ENCODE results near the gene TMEM183A.
"Not testable (repeated sequence)": the region's sequence is repeated elsewhere in the genome, so short reads cannot be mapped to it uniquely, and the experiment has no call there.

The TMEM183A gene

DNA sequence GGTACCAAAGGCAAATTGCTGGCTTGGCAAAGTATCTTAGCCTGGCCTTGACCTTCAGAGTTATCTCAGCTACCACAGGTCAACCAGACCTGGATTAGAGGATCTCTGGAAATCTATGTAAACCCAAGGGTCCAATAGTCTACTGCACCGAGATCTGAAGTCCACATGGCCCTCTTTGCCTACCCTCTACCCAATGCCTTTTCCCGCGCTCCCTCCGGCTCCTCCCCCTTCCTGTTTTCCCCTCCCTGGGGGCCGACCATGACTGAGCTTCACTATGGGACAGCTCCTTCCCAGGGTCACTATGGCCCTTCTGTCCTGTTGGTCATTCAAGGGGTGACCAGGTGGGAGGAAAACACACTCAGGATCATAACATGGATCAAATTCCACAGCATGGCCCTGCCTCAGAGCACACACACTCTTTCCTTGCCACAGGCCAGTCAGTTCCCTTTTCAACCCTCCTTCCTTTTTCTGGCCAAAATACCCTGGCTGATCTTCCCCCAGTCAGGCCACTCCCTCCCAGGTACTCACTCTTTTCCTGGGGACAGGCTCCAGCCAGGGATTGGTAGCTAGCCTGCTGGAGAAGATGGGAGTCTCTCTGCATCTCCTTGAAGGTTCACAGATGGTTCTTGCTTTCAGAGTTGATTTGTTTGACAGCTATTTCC is 19.1 kb upstream of the TMEM183A start:
- DNase-seq: no peak

GRCh38 chr1:202989879-202990278 is 17.3 kb upstream of the TMEM183A start:
- DNase-seq: no peak

- DNase-seq: no peak
Measured at GRCh38 chr1:202991112-202991511, 16.1 kb upstream of the TMEM183A start.

DNA sequence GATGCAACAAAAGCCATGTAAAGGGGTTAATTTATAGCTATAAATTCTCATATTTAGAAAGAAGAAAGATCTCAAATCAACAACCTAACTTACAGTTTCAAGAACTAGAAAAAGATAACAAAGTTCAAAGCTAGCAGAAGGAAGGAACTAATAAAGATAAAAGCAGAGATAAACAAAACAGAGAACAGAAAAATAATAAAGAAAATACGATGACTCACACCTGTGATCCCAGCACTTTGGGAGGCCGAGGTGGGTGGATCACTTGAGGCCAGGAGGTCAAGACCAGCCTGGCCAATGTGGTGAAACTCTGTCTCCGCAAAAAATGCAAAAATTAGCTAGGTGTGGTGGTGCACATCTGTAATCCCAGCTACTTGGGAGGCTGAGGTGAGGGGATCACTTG is 12.4 kb upstream of the TMEM183A start:
- no peak for DNase-seq

DNA sequence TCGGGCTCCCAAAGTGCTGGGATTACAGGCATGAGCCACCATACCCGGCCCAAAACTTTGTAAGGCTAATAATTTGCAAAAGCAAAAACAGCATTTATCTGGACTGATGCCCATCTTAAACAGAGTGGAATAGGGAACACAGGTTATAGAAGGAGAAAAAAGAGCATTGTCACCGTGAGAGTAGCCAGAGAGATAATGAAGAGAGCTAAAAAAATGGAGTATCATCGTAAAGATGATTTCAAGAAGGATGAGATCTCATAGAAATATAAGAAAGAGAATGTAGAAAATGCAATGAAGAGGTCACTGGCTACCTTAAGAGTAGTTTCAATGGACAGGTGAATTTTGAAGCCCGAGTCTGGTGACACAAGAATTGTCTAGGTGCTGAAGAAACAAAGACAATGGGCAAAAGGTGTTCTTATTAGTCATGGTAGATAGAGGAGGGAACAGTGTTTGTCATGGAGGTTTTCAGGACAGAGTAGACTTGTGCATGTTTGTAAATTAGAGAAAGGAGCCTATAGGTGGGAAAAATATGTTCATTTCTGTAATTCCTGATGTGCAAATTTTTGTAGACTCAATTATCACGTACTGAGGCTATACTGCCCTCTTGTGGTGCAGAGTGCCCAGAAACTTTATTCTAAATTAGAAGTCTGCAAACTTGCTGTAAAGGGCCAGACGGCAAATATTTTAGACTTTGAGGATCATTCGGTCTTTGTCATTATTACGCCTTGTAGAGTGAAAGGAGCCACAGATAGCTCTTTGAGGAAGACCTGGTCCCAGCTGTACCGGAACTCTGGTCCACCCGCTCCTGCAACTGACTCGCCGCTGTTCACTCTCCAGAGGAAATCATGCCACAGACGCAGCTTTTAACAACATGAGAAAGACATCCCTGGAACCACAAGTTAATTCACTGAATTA is 8.1 kb upstream of the TMEM183A start:
- DNase-seq: peak; percentile 66

GRCh38 chr1:203000217-203000944 is 6.8 kb upstream of the TMEM183A start:
- DNase-seq: no peak

- no peak for DNase-seq
Measured at GRCh38 chr1:203001986-203002385, 5.2 kb upstream of the TMEM183A start.

GRCh38 chr1:203002951-203003350 is 4.2 kb upstream of the TMEM183A start:
- DNase-seq: no peak

DNA sequence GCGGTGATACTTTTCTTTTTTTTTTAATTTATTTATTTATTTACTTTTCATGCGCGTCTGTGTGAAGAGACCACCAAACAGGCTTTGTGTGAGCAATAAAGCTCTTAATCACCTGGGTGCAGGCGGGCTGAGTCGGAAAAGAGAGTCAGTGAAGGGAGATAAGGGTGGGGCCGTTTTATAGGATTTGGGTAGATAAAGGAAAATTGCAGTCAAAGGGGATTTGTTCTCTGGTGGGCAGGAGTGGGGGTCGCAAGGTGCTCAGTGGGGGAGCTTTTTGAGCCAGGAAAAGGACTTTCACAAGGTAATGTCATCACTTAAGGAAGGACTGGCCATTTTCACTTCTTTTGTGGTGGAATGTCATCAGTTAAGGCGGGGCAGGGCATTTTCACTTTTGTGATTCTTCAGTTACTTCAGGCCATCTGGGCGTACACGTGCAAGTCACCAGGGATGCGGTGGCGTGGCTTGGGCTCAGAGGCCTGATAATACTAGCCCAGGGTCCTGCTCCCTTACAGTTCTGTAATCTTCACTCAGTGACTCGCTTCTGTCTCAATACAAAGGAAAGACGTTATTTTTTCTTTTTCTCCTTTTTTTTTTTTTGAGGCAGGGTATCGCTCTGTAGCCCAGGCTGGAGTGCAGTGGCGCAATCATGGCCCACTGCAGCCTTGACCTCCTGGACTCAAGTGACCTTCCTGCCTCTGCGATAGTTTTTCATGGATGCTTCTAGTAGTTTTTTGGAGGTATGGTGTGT is 1.6 kb upstream of the TMEM183A start:
- DNase-seq: not testable (repeated sequence)

GRCh38 chr1:203009185-203009584 is 2.0 kb downstream of the TMEM183A start:
- DNase-seq: no peak

GRCh38 chr1:203011582-203011981 is 4.4 kb downstream of the TMEM183A start:
- DNase-seq: no peak

GRCh38 chr1:203017061-203017460 is 9.9 kb downstream of the TMEM183A start:
- DNase-seq: no peak

DNA sequence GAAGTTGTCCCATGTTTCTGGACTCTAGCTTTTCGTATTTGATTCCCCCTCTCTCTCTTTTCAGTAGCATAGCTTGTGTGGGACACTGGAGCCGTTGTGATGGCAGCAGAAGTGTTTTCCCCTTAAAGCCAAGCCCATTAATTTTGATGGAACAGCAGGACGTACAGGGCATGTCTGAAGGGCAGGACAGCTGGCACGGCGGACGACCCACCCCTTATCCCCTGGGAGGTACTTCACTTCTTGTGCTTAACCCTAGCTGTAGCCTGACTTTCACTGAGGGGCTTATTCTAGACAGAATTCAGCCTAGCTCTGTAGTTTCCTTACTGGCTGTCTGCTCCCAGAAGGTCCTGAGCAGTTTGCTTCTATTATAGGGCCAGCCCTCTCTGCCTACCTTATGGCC is 10.5 kb downstream of the TMEM183A start:
- no peak for DNase-seq

DNA sequence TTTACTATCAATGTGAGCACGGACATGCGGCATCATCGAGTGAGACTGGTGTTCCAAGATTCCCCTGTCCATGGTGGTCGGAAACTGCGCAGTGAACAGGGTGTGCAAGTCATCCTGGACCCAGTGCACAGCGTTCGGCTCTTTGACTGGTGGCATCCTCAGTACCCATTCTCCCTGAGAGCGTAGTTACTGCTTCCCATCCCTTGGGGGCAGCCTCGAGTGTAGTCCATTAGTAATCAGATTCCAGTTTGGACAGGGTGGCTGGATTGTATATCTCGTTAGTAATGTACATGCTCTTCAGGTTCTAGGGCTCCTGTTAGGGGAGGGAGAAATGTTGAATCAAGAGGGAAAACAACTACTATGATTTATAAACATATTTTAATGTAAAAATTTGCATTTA is 15.7 kb downstream of the TMEM183A start:
- not testable (repeated sequence) for DNase-seq

DNA sequence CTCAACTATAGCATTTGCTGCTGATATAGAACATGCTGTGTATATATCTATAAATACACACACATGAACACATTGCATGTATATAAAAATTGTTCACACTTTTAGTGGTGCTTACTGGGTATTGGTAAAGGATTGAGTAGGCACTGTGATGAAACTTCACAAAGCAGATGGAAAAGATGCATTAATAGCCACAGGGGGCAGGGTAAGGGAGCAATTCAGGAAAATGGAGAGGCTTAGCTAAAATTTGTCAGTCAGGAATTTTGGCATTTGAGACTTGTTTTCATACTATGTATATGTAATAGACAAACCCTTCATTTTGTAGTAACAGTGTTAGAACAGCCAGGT is 18.5 kb downstream of the TMEM183A start:
- no peak for DNase-seq

- peak; percentile 79 for DNase-seq
Measured at GRCh38 chr1:203026031-203026665, 19.0 kb downstream of the TMEM183A start, which contains the start of gene PPFIA4. TSS of gene PPFIA4 (plus strand) at chr1:203026491. CDS start at chr1:203039009, 12,518 bp downstream.

- DNase-seq: no peak
Measured at GRCh38 chr1:203026666-203027663, 19.8 kb downstream of the TMEM183A start.

DNA sequence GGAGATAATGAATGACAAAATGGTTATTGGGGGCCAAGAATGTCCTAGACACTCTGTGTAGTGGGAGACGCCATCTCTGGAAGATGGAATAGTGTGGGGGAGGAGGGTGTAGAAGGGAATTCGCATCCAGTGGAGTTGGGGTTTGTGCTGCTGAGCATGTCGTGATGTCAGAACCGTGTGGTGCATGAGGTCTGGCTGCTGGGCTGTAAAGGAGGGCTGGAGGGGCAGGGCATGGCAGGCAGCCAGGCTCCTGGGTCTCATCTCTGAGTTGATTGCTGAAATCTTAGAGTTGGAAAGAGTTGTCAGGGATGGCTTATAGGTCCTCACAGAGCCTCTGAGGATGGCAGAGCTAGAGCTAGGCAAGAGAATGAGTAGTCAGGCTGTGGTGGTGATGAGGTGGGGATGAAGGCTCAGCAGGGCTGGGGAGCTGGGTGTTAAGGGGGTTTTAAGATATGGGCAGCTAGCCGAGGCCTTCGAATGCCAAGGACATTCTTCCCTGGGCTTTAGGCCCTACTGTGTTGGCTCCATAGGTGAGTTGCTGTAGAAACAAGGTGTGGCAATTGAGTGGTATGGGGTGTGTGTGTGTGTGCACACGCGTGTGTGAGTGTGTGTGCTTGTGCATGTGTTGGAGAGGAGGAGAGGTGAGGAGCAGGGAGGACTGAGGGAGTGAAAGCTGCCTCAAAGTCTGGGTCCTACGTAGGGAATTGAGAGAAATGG is 21.1 kb downstream of the TMEM183A start:
- DNase-seq: no peak

DNA sequence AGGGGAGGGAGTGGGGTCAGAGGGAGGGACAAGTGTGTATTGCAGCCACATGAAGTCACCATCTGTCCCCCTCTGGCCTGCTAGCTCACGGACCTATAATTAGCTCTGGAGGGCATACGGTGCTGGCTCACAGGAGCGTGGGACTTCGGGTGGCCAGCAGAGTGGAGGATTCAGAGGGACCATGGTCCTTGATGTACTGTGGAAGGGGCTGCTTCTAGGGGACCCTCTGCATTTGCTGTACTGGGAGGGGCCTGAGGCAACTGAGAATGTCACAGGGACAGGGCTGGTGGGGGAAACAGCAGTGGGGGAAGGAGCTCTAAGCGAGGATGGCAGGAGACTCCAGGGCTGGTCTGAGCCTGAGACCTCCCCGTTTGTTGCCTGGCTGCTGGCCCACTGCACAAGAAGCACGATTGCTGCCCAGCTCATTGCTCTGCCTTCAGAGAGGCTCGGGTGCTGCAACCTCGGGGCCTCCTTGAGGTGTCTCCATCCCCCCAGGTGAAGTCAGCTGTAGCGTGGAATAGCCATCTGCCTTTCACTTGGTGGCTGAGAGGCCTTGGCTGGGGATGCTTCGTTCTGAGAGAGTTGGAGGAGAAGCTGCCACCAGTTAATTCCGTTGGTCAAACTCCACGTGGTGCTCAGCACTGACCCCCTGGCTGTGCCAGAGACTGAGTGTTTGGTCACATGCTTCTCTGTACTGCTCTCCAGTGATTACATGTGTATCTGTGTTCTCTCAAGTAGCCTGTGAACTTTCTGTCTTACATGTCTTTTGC is 21.8 kb downstream of the TMEM183A start:
- DNase-seq: no peak
